HG02798 (cell line): ENCODE data around the gene ANOS1.
"Not testable (repeated sequence)": the region's sequence is repeated elsewhere in the genome, so short reads cannot be mapped to it uniquely, and the experiment has no call there.

Experiments used
- ATAC-seq: cut with Tn5 transposase; IDR thresholded peaks from one replicate; pipeline ENCODE4 v1.9.1; 2021; ENCODE audit warnings: mild to moderate bottlenecking; ENCODE audit not compliant: unreplicated experiment, poor library complexity

The ANOS1 gene

DNA sequence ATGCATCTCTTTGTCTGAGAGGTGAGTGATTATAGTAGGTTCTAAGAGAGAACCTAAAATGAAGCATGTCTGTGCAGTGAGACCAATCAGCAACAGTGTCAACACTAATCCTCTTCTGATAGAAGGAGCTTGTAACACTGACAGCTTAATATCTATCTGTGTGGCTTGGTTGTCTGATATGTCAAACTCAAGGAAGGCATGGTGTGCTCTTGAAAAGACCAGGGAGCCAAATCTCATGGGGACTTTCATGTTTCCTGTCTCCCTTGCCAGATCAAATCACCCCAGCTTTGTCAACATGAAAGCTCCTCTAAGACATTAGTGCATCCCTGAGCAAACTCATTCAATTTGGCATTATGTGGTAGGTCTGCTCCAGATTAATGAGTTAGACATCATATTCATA, 95.4 kb downstream of the ANOS1 start:
- ATAC-seq, result no peak

DNA sequence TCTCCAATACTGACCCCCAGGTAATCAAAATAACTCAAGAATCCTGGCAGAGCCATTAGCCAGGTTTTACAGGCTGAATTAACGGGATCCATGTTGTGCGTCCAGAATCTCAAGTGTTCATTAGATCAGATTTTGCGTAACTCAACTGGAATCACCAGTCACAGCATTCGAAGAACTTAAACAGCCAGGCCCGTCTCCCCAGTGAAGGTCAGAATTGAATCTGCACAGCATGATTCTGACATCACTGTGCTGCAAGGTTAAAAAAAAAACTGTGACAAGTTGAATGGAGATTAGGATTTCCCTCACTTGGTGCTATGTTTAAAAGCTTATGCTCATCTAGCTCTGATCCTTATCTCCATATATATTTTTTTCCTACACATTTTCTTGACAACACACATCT, 96.1 kb downstream of the ANOS1 start:
- ATAC-seq, result no peak

DNA sequence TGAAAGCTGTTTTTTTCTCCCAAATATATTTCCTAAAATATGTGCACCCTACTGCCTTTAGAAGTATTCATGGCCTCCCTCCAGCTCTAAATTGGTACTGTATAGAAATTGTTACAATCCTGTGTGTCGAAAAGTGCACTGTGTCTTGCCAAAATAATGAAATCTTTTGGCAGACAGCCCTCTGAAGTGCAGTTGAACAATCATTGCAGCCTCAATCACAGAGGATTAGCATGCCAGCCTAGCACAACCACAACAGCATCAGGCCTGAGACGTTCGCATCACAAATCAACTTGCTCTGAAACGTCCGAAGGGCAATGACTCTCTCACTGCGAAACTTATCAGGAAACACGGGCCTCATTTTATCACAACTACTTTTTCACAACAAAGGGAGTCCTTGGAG, 99.0 kb downstream of the ANOS1 start:
- no peak for ATAC-seq

DNA sequence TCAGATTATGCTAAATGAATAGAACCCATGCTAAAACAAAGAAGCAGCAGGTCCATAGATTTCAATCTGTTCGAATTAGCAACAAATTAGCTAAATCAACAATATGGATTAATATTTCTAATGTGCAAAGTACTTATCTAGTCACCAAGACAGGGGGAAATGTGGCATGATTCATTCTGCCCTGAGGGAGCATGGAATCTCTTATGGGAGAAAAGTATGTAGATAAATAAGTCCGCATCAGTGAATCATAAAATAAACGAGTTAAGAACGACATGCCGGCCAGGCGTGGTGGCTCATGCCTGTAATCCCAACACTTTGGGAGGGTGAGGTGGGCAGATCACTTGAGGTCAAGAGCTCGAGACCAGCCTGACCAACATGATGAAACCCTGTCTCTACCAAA, 102.1 kb downstream of the ANOS1 start:
- no peak for ATAC-seq

DNA sequence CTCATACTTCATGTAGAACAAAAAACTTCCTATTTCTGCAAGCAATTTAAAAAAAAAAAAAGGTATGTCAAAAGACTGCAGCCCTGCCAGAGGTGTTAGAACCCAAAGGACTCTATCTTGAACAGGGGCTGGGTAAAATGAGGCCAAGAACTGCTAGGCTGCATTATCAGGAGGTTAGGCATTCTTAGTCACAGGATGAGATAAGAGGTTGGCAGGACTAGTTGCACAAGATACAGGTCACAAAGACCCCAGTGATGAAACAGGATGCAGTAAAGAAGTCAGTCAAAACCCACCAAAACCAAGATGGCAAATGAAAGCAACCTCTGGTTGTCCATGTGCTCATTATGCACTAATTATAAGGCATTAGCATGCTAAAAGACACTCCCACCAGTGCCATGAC, 104.1 kb downstream of the ANOS1 start:
- ATAC-seq, result no peak

DNA sequence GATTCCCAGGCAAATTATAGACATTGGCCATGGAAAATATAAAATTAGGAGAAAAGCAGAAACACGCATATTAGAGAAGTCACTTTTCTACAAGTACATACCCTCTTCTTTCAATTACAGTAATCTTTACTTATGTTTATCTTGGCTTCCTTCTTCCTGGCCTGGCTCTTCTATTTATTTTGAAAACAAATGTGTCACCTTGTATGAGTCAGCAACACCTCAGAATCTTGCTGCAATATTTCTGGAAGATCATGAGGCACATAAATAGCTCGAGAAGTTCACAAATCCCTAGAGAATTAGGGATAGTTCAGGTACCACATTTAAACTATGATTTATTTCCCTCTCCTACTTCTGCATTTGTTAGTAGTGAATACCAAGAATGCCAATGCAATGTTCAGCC, 124.6 kb downstream of the ANOS1 start:
- ATAC-seq, result no peak

DNA sequence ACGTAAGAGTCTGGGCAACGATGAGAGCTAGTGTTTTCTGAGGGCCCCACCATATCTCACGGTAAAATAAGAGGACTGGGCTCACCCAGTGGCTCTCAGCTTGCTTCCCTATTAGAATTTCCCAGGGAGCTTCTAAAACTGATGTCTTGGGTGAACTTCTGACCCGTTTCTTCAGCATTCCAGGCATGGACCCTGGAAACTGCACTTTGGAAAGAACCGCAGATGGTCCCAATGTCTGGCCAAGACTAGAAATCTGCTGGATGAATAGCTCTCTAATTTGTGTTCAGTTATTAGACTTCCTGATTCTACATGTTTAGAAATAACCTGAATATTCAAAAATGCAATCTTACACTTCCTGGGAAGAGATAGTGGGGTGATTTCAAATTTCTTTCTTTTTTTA, 127.8 kb downstream of the ANOS1 start:
- no peak for ATAC-seq

DNA sequence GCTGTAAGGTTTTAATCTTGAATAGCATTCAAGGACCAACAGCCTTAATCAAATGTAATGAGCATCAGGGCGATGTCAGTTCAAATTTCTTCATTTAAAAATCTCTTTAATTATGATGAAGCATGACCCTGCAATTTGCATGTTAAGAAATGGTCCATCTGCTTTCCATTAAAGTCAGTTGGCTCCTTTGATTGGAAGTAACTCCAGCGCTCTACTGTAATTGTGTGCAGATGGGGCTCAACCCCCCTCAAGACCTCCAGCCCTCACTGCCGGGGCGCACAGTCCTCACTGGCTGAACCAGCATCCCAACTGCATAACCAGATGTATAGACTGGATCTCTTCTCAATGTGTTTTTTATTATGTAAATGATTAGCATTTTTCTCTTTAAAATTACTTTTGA, 140.4 kb downstream of the ANOS1 start:
- no peak for ATAC-seq

DNA sequence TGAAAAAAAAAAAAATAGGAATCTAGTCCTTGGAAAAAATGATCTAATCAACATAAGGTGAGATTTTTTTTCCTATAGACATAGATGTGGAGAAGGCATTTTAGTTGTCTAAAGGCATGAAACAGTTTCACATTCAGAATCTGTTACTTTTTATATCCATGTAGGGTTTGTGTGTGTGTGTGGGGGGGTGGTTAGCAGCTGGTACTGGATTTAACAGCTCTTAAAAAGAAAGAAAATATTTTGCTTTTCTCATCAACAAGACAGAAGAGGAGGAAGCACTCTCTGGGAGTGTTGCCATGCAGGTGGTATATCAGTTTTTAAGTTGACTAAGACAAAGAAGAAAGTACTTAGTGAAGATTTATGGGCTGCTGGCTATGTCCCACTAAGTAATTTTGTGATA, 145.0 kb downstream of the ANOS1 start:
- no peak for ATAC-seq

DNA sequence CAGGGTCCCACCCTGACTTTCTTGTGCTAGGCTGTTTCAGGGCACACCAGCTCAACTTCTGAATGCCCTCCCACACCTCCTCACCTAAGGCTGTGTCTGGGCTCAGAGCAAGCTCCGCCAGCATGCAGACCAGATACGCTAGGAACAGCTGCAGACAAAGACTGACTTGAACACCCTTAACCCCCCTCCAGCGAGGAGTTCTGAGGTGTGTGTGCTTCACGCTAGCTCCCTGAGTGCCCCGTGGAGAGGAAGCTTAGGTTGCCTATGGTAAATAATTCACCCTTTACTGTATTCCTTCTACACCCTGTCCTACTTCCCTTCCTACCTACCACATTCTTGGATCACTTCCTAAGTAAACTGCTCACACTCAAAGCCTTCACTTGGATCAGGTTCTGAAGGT, 152.3 kb downstream of the ANOS1 start:
- ATAC-seq, result no peak

DNA sequence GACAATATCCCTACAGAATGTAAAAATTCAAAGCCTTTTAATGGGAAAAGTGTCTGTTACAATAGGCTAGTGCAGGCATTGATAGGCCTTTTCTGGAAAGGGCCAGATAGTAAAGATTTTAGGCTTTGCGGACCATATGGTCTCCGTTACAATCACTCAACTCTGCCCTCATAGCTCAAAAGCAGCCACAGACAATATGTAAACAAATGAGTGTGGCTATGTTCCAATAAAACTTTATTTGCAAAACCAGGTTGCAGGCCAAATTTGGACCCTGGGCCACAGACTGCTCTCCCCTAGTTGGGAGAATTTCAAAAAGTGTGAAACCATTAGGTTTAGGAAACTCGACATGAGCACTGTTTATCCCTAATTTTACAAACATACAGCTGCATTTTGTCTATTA, 155.1 kb downstream of the ANOS1 start:
- ATAC-seq, result no peak

DNA sequence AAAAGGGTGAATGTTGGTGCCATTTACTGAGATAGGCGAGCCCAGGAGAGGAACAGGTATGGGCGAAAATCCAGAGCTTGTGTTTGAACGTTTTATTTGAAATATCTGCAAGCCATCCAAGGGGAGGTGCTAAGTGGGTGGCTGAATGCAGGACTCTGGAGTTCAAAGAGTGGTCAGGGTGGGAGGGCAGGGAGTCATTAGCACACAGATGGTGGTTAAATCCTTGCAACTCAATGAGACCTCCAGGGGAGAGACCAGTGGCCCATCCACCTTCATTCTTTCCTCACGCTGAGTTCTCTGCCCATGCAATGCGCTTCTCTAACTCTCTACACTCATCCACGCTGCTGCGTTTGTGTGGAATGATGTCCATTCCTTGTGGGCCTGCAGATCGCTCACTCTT, 166.2 kb downstream of the ANOS1 start:
- ATAC-seq, result no peak

DNA sequence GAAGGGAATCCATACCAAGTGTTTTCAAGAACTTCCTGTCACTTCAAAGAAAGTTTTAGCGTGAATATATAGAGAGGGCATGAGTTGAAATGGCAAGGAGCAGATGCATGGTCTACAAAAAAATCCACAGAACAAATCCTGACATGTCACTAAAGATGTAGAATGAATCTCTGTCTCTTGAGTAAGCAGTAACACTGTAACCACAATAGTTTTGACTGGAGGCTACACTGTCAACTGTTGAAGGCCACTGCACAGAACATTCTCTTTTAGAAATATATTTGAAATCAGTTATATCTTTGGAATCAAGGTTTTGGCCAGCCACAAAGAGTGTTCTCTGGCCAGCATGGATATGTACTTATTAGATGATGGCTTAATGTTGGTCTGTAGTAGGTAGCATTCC, 183.5 kb downstream of the ANOS1 start:
- ATAC-seq, result no peak

DNA sequence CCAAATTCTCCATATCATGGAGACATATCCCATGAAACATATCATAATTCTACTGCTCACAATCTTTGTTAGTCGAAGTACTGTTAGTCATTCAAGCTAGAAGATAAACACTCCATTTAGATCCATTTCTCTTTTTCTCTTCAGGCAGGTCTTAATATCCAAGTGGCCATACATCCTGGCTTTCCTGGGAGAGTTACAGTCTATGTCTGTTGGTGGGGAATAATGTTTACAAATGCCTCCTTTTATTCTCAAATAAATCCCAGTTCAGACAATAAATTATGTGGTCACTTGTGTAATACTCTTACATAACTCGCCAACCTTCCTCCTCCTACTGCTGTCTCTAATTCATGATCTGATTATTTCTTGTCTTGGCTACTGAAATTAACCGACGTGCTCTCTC, 185.2 kb downstream of the ANOS1 start:
- ATAC-seq, result no peak

DNA sequence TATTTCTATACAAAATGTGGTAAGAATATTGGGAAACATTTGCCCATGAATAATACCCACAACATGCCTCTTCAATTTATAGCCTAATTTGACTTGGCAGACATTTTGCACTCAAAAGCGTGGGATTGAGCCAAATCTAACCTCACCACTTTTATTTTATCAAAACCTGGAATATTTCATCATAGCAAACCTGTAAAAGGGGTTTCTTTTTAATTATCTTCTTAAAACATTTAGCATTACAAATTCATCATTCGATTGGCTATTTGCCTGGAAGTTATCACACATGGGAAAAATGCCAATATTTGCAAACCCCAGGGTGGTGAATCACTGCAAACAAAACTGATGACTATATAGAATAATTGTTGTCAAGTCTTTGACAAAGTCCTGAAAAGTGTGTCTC, 211.1 kb downstream of the ANOS1 start:
- ATAC-seq, result no peak

DNA sequence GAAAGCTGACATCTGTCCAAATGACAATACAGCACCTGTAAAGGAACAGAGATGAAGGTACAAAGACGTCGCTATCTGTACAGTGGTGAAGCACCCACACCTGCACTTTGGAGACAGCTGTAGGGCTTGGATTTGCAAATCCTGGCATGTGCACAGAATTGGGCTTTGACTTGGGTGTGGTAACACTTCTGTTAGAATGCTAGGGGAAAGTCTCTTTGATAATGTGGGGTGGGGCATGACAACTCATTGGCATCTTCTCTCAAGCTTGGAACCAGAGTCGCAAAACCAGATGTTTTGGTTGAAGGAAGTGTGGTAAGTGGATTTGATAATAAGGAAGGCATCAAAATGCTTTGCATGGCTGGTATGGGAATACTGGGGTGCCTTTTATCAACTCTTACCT, 211.8 kb downstream of the ANOS1 start:
- no peak for ATAC-seq

DNA sequence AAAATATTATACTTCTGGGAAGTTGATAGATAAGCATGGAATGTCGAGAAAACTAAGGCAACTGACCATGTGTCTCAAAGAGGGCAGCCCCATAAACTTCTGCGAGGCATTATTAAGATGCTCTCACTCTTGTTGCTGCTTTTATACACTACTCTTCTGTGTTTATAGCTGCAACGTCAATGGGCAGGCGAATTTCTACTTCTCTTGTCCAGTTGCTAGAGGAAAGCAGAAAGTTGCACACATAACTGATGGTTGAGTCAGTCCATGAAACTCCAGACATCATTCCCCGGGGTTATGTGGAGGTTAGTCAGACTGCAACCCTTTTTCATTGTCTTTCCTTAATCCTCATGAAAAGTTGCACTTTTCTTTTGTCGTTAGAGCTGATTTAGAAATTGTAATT, 227.5 kb downstream of the ANOS1 start:
- ATAC-seq, result no peak

DNA sequence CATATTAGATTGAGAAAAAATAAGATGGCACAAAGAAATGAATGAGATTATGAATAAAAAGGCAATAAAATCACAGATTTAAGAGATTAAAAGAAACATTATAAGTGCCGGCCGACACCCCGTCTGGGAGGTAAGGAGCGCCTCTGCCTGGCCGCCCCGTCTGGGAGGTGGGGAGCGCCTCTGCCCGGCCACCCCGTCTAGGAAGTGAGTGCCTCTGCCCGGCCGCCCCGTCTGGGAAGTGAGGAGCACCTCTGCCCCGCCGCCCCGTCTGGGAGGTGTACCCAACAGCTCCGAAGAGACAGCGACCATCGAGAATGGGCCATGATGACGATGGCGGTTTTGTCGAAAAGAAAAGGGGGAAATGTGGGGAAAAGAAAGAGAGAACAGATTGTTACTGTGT, 229.8 kb downstream of the ANOS1 start:
- not testable (repeated sequence) for ATAC-seq

DNA sequence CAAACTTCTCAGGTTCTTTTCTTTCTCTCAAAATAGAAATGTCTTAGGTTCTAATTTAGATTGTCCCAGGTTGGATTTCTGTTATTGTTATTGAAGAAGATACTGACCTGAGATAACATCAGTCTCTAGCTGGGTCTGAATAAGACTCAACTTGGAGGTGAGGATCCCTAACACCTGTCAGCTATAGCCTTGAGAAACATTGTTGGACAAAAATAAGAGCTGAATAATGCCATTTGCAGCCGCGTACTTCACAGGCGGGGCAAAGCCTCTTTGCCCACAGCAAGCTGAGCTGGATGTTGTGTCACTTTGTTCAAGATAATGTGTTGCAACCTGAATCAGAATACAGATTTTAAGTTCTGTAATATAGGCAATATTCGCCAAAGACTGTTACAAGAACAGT, 231.7 kb downstream of the ANOS1 start:
- ATAC-seq, result no peak

DNA sequence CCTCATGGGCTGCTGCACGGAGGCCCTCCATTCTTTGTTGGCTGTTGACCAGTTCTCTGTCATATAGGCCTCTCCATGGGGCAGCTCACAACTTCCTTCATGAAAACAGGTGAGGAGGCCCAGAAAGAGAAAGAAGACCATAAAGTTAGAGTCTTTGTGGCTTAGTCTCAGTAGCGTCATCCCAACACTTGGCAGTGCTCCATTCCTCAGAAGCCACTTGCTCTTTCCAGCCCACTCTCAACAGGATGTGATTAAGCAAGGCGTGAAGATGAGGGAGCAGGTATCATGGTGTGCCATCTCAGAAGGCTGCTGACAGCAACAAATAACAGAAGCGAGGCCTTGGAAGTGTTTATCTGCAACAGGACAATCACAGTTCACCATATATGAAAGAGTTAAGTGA, 236.9 kb downstream of the ANOS1 start:
- ATAC-seq, result not testable (repeated sequence)

DNA sequence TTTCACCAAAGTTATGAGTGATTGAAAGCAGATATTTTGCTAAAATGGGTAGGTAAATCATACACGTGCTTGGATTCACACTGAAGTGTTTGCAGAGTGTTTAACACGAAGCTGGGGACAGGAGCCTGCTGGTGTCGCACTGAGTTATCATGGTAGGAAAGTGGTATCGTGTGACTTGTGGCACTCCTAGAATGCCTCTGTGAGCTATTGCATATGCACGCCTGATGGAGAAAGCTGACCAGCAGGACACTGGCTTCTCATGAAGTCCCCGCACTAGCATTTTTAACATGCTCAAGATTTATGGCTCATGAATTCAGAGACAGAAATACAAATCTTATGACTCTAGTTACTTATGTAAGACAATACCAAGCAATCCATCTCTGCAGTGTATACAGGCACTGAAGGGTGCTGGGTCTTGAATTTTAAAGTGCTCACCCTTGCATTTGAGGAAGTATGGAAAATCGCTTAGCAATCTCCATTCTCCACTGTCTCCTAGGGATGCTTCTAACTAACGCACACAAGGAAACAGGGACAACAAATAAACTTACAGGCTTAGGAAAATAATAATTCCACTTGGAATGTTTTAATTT, 247.5 kb downstream of the ANOS1 start:
- ATAC-seq, result no peak
